Measurements from ENCODE around the gene INPP5A. TPM values are rescaled to one million over a fixed set of nuclear protein-coding genes. Genes with fewer than 3 reads are reported as not detected.

Gene INPP5A
- total RNA-seq, 1 donor from 2014 or later, result 32.8 TPM

DNA sequence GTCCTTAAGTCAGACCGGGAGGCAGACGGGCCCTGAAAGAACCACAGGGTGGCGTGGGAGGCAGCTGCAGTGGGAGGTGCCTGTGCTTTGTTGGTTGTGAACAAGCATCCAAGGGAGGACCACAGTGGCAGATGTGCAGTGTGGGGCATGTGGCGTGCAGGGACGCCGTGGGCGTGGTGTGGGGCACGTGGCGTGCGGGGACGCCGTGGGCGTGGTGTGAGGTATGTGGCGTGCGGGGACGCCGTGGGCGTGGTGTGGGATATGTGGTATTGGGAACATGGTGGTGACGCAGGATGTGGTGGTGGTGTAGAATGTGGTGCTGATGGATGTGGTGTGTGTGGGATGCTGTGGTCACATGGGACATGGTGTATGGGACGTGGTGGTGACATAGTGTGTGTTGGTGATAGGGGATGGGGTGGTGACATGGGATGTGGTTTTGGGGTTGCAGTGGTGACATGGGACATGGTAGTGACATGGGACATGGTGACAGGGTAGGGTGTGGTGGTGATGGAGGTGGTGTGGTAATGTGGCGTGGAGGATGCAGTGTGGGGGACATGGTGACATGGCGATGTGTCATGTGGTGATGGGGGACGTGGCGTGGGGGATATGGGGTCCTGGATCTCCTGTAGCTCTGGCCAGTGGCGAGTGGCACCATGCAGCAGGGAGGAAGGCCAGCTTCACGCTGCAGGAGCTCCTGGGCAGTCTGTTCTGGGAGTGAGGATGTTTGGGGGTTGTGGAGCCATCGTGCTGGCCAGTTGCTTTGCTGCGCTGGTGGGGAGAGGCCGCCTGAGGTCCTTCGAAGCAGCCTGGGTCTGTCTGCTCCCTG is 78.8 kb downstream of the INPP5A start:
- no peak for DNase-seq

DNA sequence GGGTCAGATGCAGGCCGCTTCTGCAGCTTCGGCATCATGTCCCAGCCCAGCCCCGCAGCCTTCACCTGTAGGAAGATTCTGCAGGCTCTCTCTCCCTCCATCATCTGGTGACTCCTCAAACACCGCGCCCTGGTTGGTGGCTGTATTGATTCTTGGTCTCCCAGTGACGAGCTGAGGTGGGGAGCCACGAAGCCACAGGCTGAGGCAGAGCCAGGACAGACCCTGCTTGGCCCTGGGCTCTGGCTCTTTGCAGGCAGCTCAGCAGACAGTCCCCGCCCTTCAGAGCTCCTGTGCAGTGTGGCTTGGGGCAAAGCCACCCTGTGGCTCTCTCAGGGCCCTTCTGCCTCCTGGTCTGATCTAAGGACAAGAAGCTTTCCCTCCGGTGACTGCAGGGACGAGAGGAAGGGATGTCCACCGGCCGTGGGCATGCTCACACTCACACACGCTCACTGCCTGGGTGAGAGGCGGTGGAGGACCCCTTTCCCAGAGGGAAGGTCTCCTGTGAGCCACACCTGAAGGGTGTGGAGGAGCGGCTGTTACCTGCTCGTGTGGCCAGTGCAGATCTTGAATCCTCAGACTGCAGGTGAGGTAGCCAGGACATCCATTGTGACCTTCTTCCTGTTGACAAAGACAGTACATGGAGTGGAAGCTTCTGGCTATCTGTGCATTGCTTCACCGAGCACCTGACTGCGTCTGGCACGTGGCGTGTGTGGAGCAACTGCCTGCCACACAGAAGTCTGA is 79.6 kb downstream of the INPP5A start:
- DNase-seq, result no peak

DNA sequence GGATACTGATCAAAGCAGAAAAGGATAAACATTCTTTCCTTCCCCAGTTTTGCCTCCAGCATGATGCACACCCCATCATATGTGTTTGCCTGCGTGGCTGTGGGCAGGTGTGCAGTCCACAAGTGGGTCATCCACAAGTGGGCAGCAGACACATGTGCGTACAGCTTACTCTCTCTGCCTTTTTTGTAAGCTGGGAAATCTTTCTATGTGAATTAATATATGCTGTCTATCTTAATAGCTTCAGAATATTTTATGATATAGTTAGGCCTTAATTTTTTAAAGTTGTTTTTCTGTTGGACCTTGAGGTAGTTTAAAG is 80.1 kb downstream of the INPP5A start:
- DNase-seq, result no peak

DNA sequence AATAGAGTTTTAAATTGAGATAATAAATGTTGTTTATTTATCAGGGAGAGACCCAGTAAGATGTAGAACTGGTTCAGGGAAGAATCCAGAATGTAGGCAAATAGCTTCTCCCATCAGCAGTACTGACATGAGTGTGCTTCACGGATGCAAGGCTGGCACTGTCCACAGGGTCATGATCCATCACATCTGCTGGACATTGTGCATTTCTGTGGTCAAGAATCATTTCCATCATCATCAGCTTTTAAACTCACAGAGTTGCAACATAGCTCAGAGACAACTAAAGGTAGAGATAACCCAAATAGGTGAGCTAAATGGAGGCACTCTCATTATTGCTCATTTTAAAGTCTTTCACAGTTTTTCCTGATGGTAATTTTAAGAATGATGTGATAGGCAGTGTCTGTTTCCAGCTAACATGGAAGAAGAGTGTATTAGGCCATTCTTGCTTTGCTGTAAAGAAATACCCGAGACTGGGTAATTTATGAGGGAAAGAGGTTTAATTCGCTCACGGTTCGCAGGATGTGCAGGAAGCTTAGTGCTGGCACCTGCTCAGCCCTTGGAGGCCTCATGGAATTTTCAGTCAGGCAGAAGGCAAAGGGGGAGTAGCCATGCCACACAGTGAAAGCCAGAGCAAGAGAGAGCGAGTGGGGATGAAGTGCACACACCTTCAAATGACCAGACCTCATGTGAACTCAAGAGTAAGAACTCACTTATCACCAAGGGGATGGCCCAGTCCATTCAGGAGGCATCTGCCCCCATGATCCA is 80.8 kb downstream of the INPP5A start:
- no peak for DNase-seq

DNA sequence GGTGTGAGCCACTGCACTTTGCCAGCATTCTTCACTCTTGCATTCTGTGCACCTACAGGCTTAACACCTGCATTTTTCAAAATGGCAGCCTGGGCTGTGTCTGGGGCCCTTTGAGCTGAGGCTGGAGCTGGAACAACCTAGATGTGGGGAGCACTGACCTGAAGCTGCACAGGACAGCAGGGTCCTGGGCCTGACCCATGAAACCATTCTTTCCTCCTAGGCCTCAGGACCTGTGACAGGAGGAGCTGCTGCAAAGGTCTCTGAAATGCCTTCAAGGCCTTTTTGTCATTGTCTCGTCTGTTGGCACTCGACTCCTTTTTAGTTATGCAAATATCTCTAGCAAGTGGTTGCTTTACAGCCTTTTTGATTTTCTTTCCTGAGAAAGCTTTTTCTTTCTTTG is 82.3 kb downstream of the INPP5A start:
- no peak for DNase-seq

DNA sequence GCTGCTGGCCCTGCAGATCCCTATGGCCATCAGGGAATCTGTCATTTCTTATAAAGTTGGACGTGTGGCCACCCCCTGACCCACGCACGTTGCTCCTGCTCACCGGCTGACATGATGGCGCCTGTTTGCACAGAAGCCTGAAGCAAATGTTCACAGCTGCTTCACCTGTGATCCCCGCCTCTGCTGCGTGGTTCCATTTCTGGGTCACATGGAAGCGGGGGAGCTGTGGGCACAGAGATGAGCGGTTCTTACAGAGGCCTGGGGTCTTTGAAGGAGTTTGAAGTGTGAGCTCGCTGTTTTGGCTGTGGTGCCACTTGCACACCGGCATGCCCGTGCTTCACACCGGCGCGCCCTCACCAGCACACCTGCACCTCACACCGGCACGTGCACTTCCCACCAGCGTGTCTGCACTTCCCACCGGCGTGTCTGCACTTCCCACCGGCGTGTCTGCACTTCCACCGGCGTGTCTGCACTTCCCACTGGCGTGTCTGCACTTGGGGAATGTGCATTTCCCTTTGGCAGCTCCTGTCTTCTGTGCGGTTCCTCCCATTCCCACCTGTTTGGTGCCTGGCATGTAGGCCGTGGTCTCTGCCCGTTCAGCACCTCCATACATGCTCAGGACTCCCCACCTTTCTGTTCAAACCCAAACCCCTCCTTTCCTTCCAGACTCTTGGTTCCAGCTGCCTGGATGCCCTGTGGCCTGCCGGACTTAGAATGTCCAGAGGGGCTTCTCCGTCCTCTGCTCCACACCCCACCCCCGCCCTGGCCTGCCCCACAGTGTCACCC is 86.7 kb downstream of the INPP5A start:
- no peak for DNase-seq

DNA sequence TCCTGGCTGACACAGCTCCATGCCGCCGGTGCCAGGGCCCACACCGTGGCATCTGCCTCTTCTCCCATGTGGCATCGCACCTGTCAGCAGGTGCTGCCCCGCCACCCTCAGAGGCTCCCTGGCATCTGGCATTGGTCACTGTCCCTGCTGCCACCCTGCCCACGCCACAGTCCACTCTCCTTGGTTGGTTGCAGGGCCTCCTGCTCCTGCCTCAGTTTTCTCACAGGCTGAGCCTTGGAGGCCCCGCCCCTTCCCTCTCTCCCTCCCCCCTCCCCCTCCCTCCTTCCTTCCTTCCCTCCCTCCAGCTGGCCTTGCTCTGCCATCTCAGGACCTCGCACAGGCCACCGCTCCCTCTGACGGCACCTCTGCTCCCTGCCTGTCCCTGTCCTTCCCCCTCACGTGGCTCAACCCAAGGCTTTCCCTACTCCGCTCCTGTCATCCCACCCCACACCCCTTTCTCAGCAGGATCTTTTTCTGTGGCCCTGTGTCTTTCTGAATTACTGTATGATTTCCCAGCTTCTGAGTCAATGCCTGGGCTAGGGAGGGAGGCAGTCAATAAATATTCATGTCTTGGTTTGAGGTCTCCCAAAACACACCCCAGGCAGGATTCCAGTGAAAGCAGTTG is 87.4 kb downstream of the INPP5A start:
- no peak for DNase-seq

DNA sequence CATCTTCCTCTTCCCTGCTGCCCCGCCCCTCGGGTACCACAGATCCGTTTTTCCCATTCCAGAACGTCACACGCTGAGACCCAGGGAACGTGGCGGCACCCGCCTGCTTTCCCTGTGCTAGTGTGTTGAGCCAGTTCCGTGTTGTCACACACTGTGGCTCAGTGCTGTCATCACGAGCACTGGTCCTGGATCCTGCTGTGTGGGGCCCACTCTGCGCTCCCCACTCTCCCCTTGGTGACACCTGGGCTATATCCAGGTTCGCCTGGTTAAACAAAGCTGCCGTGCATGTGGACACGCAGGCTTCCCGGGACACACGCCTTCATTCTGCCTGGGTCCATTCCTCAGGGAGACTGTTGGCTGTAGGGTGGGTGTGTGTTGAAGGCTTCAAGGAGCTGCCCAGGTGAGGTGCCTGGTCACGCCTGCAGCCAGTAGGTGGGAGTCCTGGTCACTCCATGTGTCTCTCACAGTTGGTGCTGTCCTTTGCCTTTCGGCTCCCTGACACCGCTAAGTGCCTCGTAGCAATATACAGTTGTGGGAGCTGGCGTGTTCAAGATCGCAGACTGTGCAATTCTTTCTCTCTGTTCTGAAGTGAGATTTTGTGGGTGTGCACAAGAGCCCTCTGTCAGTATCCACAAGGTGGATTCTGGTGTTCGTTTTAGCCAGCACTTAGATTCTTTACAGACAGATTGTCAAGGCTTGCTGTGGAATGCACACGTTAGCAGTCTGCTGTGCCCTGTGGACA is 88.6 kb downstream of the INPP5A start:
- DNase-seq, result no peak

DNA sequence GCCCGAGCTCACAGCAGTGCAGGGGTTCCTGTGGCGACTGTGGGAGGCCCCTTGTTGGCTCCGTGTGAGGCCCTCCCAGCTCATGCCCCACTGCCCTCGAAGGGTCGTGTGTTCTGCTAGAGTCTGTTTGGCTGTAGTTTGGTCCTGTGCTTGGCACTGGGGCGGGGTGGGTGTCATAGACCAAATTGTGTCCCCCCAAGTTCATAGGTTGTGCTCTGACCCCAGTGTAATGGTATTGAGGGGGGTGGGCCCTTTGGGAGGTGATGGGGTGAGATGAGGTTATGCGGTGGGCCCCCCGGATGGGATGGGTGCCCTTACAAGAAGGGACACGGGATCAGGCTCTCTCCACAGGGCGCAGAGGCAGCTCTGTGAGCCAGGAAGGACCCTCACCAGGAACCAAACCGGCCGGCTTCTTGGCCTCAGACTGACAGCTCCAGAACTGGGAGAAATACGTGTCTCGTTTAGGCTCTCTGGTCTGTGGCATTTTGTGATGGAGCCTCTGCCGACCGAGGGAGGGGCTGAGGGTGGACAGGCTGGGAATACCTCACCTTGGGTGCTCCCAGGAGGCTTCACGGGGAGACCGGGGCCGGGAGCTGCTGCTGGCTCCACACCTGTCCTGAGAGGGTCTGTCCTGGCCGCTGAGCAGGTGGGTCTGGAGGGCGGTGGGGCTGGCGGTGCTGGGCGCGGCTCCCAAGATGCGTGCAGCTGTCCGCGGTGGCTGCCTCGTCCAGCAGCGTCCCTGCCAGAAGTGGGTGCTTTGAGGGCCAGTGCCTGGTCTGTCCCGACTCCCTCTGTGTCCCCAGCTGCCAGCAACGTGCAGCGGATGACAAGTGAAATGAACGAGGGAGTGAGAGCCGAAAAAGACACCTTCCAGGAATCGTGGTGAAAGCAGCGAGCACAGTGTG is 89.4 kb downstream of the INPP5A start:
- DNase-seq, result no peak

DNA sequence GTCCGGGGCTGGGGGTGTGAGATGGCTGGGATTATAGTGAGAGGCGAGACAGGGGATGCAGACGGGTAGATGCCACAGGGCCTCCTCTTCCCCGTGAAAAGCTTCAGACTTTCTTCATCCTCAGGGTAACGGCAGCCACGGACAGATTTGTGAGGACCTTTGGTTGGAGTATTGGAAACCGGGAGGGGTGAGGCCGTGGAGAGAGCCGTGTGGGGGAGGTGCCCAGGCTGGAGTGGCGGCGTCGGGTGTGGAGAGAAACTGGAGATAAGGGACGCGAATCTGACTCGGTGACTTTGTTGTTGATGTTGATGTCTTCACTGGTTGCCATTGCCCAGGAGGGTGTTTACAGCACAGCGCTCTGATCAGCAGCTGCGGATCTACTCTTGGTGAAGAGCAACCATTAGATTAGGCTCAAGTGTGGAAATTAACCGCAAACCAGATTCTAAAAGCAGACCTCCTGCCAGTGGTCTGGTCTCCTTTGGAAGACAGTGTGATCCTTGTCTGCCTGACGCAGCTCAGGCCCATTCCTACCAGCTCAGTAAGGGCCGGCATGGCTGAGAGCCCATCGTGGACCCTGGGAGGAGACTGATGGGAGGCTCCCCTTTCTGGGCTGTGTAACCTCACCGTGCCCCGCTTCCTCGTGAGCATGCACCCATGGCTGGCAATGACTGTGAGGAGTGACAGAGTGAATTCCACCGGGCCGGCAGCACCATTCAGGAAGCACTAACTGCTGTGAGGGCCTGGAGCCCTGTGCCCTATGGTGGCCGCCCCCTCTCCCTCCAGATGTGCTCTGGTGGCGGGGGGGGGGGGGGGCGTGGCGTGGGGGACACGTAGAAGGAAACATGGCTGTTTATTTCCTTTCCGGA is 90.3 kb downstream of the INPP5A start:
- DNase-seq, result peak; percentile 37

DNA sequence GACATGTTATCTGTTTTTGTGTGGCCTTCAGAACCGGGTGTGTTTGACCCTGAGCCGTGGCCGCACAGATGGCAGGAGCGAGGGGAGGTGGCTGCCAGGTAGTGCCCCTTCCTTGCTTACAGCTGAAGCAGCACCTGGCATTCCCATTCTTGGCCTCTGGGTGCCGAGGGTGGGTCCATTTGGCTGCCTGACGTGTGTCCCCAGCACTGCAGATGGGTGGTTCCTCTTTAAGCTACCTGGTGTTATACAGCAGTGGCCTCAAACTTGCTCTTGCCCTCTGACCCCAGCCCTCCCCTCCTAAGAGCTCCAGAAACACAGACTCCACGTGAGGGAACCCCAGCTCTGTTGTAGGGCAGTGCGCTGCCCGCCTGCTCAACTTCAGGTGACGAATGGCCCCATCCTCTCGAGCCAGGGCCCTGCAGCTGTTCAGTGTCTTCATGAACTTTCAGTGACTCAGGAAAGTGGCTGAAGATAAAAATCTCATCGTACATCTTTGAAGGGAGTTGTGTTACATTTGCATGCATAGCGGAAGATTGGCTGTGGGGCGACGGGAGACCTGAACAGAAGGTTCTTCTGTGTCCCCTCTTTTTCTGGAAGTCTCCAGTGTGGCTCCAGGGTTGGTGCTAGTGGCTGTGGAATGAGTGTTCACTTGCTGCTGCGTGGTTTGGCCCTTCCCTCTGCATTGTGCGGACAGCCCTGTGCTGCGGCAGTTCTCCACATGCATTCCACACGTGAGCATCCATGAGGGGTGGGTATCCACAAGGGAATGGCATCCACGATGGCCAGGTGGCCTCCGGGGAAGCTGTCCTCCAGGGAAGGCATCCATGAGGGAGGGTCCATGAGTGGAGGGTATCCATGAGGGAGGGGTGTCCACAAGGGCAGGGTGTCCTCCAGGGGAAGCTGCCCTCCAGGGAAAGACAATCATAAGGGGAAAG is 91.6 kb downstream of the INPP5A start:
- DNase-seq, result no peak

DNA sequence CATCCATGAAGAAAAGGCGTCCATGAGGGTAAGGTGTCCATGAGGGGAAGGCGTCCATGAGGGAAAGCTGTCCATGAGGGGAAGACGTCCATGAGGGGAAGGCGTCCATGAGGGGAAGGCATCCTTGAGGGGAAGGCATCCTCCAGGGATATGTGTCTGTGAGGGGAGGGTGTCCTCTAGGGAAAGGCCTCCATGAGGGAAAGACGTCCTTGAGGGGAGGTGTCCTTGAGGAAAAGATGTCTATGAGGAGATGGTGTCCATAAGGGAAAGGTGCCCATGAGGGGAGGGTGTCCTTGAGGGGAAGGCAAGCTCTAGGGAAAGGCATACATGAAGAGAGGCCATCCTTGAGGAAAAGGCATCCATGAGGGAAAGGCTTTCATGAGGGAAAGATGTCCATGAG is 92.6 kb downstream of the INPP5A start:
- DNase-seq, result no peak

DNA sequence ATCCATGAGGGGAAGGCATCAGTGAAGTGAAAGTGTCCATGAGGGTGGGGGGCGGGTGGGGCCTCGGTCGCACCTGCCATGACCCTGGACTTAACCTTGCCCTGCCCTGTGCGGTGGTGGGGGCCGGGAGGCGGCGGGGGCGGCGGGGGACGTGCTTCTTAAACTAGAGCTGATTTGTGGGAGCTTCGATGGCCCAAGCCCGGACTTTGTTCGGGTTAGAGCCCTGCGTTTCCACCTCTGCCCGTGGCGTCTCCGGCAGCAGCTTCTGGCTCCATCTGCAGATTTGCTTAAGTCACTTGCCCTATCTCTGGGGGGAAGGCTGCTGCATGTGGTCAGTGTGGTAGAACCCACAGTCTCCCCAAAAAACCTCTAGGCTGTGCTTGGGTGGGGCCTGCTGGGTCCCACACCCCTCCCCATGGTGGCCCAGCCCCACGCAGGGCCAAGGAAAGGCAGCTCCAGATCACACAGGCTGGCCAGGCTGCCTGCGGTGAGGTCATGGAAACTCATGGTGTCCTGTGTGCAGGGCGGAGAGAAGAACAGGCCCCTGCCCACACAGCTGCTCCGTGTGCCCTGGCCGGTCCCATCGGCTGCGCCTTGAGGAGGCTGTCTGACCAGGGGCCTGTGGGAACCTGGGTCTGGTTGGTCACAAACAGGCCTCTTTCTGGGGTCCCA is 93.2 kb downstream of the INPP5A start:
- DNase-seq, result no peak

DNA sequence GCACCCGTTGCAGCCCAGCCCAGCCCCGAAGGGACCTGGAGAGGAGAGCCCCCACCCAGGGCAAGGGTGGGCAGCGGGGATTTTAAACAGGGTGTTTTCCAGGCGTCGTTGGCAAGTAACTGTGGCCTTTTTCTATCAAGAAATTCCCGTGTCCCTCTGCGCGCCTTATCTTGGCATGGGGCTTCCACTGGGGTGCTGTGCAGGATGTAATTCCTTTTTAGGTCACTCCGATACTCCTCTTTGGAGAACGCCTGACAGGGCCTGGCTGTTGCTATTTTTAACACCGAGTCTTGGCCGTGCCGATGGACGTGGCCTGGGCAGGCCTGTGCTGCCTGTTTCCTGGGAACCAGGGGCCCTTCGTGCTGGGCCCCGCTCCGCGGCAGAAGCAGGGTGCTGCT is 93.8 kb downstream of the INPP5A start:
- DNase-seq, result no peak

DNA sequence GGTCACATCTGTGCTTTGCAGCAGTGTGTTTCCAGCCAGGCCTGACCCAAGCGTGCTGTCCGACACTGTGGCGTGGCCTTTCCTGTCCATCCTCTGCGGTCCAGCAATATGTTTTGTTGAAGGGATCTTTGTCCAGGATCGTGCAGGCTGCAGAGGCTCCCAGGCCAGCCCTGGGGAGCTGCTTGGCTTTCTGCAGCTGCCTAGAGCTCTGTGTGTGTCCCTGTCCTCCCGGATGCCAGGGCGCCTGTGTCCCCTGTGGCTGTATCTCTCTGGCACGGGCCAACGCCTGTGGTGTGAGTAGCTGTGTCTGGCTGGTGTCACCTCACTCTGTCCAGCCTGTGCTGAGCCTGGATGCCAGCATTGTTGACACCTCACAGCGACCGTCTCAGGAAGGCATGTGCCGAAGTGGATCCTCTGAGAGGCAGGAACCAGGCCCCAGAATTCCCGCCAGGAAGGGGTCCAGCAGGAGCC is 94.5 kb downstream of the INPP5A start:
- no peak for DNase-seq

DNA sequence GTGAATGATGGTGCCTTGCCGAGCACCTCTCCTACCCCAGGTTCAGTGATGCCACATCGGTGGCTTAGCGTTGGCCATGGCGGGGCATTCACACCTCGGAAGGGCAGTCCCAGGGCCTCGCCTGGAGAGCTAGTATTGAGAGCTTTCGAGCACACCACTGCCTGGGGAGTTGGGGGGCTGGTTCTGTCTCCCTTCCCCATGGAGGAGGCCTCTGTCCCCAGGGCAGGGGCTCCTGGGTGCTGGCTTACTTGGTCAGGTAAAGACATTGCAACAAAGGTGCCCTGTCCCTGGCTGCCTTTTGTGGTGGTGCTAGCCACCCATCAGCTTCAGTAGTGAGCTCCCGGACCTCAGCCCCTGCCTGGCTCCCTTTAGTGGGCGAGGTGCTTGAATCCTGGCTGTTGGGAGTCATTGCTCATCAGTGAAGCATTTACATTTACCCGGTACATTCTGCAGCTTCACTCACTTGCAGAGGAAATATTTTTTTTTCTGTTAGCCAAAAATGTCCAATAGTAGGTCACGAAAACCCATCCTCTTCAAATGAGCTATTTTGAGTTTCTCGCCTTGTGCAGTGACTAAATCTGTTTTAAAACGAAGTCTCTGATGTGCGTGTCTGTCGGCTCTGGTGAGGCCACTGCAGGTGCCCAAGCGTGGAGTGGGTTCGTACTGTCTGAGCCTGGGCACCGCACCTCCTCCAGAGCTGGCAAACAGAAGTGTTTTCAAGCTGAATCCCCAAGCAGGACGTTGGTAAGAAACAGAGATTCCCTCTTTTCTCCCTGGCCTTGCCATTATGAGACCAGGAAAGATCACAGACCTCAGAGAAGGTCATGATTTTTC is 95.5 kb downstream of the INPP5A start:
- no peak for DNase-seq
